Activated CD8-positive, alpha-beta memory T cell treated with anti-CD3 and anti-CD28 coated beads, Interleukin-2, amount 10 ng/mL, durations not matched to agents 7 days and 5 days (primary cell): Measurements from ENCODE around the gene ICE1. TPM values are rescaled to one million over a fixed set of nuclear protein-coding genes. Genes with fewer than 3 reads are reported as not detected.
A peak's percentile ranks its signal among the peaks of the same experiment; 100 is the strongest.

Source experiments
- ATAC-seq: fragments of 150-1000 bp; cut with Tn5 transposase; one replicate; pipeline ENCODE4 v1.10.0; 2021; ENCODE audit warnings: moderate library complexity
- CTCF ChIA-PET: fragments of 350-600 bp; sonication (Branson Sonifier 250); formaldehyde crosslinking; loops from one replicate; lab custom pipeline; 2021; ENCODE audit warnings: antibody characterized with exemption; lab: Charles Lee
- DNase-seq: peaks from one replicate; pipeline ENCODE4 v3.0.0-alpha.2; 2020
- H3K27ac Mint-ChIP-seq: one replicate; pipeline ENCODE4 v1.8.0; 2021; ENCODE audit warnings: mild to moderate bottlenecking, mixed read lengths
- H3K27me3 Mint-ChIP-seq: one replicate; pipeline ENCODE4 v1.8.0; 2021; ENCODE audit warnings: mixed read lengths
- H3K36me3 Mint-ChIP-seq: one replicate; pipeline ENCODE4 v1.8.0; 2021; ENCODE audit warnings: mild to moderate bottlenecking, mixed read lengths
- H3K4me1 Mint-ChIP-seq: one replicate; pipeline ENCODE4 v1.8.0; 2021; ENCODE audit warnings: mixed read lengths
- H3K4me3 Mint-ChIP-seq: one replicate; pipeline ENCODE4 v1.8.0; 2021; ENCODE audit warnings: mild to moderate bottlenecking, moderate library complexity, mixed read lengths
- H3K9me3 Mint-ChIP-seq: one replicate; pipeline ENCODE4 v1.8.0; 2022; ENCODE audit warnings: low read depth, mixed read lengths
- total RNA-seq, 2 experiments: library from RNA; stranded (reverse); gene quantifications; one replicate each; pipeline ENCODE4 v1.2.3, GENCODE V29; 2021

The ICE1 gene
- total RNA-seq, 2 experiments from 2014 or later, result 28.9 to 29.7 TPM

DNA sequence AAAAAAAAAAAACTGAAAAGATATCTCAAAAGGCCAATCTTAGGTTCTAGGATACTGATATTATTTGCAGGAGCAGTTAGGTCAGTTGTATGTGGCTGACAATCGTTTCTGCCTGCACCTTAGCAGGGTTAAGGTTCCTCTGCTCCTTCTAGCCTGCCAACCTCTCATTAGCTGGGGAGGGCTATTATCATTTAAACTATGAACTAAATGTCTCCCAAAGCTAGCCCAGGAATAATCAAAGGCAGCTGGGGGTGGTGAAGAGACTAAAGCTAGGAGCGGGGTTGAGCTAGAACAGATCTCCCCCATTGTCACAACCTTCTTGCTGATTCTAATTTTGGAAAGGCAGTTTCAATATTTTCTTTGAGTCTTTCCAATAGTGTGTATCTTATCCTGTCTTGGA is 99.9 kb downstream of the ICE1 start:
- DNase-seq (no peak), ATAC-seq (no peak)
- CTCF ChIA-PET, result interaction anchor here (0.7 kb wide), 1 partner anchor 99 kb away, joined by 3 read pairs; no protein-coding TSS in a partner anchor
- H3K4me1 Mint-ChIP-seq, result peaks cover 31% of the 10 kb centered on the region
- H3K27me3 Mint-ChIP-seq, result no peaks in the 10 kb centered on the region
- peaks cover 39% of the 10 kb centered on the region for H3K36me3 Mint-ChIP-seq
- no peak overlapping the region for H3K4me3 Mint-ChIP-seq
- H3K27ac Mint-ChIP-seq, result peak overlapping the region; percentile 68
- H3K9me3 Mint-ChIP-seq, result peaks cover 5% of the 10 kb centered on the region

DNA sequence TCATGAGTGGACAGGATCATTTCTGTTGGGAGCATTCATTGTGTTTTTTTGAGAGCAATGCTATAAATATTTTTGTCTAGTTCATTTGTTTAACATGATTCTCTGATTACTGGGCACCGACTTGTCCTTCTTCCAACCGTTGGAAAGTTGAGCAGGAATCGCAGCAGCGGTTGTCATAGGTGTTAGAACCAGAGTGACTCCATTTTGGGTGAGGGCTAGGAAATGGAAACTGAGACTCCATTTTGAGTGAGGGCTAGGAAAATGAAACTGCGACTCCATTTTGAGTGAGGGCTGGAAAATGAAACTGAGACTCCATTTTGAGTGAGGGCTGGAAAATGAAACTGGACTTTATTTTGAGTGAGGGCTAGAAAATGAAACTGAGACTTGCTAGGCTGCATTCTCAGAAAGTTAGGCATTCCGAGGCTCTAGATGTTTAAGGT is 100.6 kb downstream of the ICE1 start:
- ATAC-seq, result peak; percentile 93
- Mint-ChIP-seq H3K9me3 (peaks cover 6% of the 10 kb centered on the region), H3K4me1 (peaks cover 31% of the 10 kb centered on the region), H3K36me3 (peaks cover 39% of the 10 kb centered on the region), H3K27me3 (no peaks in the 10 kb centered on the region), H3K27ac (peak overlapping the region; percentile 86), H3K4me3 (peak overlapping the region; percentile 47)
- DNase-seq, result peak; percentile 64
- CTCF ChIA-PET, result interaction anchor here (1.4 kb wide), 1 partner anchor 26 kb away, joined by 3 read pairs; no protein-coding TSS in a partner anchor

DNA sequence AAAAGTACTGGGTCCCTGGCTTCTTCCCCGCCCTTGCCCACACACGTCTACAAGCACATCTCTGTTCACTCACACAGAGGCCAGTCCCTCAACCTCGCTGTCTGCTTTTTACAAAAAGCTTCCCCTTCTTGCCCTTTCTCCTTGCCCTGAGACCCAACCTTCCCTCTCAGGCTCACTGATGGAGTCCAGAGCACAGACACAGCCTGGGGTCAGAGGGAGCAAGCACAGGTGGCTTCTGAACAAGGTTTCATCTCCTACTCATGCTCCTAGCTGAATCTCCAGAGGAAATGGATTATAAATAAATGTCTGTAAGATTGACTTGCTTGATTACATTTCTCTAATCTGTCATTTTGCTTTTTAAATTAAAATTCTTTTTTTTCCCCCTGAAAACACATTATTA is 101.8 kb downstream of the ICE1 start:
- Mint-ChIP-seq H3K9me3 (peaks cover 11% of the 10 kb centered on the region), H3K36me3 (peaks cover 45% of the 10 kb centered on the region), H3K4me3 (no peak overlapping the region), H3K27ac (peak overlapping the region; percentile 86), H3K27me3 (no peaks in the 10 kb centered on the region), H3K4me1 (peaks cover 31% of the 10 kb centered on the region)
- DNase-seq (no peak), ATAC-seq (no peak)
- CTCF ChIA-PET, result interaction anchor here (1.4 kb wide), 1 partner anchor 27 kb away, joined by 3 read pairs; no protein-coding TSS in a partner anchor

DNA sequence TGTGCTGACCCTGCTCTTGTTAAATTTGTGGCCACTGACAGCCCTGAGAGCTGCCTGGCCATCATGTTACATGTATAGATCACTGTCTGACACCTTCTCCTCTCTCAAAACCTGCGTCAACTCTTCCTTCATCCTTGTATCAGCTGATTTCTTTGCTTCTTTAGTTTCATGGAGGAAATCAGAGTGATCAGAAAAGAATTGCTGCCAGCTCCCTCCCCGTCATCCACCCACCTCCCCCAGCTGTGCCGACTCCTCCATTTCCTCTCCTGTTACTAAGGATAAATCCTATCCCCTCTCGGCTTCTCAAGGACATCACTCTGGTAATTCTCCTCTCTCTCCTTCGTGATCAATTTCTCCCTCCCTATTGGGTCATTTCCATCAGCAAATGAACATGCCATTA is 108.9 kb downstream of the ICE1 start:
- CTCF ChIA-PET, result no interaction called here
- Mint-ChIP-seq H3K4me3 (no peak overlapping the region), H3K36me3 (peaks cover 8% of the 10 kb centered on the region), H3K27ac (no peak overlapping the region), H3K9me3 (peaks cover 7% of the 10 kb centered on the region), H3K27me3 (peaks cover 23% of the 10 kb centered on the region), H3K4me1 (peaks cover 2% of the 10 kb centered on the region)
- DNase-seq (no peak), ATAC-seq (no peak)

DNA sequence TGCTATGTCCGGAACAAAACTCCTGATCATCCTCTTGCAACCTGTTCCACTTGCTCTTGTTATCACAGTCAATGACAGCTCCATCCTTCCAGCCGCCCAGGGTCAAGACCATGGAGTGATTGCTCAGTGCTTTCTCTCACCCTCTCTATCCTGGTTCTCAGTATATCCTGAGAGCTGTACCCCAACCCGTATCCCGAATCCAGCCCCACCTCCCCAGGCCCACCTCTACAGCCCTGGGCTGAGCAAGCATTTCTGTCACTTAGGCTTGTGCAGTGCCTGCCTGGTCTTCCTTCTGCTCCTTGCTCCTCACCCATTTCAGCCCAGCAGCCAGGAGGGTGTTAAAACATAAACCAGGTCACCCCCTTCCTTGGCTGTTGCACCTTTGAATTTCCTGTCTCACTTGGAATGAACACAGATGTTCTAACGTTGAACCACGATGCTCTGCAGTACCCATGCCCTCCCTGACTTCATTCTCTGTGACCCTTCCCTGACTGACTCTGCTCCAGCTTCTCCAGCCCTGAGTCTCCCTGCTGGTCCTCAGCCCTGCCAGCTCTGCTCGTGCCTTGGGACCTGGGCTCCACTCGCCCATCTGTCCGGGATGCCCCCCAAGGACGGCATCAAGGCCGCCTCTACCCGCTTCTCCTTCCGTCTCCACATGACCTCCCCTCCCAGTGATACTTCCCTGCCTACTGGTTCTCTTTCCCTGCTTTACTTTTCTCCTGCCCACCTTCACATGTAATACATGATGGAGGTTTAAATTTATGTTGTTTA is 110.0 kb downstream of the ICE1 start:
- peaks cover 23% of the 10 kb centered on the region for H3K27me3 Mint-ChIP-seq
- no peak for ATAC-seq
- DNase-seq, result no peak
- H3K27ac Mint-ChIP-seq, result no peak overlapping the region
- CTCF ChIA-PET, result no interaction called here
- H3K36me3 Mint-ChIP-seq, result peaks cover 6% of the 10 kb centered on the region
- peaks cover 2% of the 10 kb centered on the region for H3K4me1 Mint-ChIP-seq
- no peak overlapping the region for H3K4me3 Mint-ChIP-seq
- peaks cover 5% of the 10 kb centered on the region for H3K9me3 Mint-ChIP-seq

DNA sequence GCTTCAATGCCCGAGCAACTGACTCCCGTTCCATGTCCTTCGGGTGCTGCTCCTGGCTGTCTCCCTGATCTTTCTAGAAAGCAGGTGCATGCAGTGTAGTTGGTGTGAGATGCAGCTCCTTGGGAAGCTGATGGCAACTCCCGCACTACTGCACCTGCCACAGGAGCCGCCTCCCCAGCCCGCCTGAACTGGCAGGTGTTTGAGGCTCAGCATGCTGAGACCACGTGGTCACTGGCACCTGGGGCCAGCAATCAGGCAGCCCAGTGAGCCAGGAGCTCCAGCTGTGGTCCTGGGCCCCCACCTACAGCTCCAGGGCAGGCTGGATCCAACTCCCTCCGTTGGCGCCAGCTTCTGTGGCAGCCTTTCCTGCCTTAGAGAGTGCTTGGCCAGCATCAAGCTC is 111.5 kb downstream of the ICE1 start:
- no peak overlapping the region for H3K27ac Mint-ChIP-seq
- H3K4me3 Mint-ChIP-seq, result no peak overlapping the region
- peaks cover 2% of the 10 kb centered on the region for H3K4me1 Mint-ChIP-seq
- no peak for ATAC-seq
- CTCF ChIA-PET, result no interaction called here
- peaks cover 2% of the 10 kb centered on the region for H3K9me3 Mint-ChIP-seq
- H3K27me3 Mint-ChIP-seq, result peaks cover 23% of the 10 kb centered on the region
- DNase-seq, result no peak
- peaks cover 3% of the 10 kb centered on the region for H3K36me3 Mint-ChIP-seq

DNA sequence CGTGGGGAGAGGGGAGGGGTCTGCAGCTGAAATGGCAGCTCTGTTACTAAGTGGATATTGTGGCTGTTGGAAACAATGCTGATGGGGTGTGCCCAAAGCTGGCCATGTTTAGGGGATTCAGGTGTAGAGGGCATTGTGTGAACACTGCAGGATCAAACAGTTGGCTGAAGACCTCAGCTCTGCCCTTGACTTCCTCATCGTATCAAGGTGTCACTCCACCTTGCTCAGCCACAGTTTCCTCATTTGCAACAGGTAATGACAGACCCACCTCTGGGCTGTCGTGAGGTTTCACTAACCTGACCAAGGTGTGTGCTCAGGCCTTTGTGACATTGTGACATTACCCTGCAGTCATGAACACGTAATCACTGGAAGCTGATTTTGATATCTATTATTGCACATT is 111.9 kb downstream of the ICE1 start:
- Mint-ChIP-seq H3K27me3 (peaks cover 23% of the 10 kb centered on the region), H3K4me1 (peaks cover 2% of the 10 kb centered on the region)

DNA sequence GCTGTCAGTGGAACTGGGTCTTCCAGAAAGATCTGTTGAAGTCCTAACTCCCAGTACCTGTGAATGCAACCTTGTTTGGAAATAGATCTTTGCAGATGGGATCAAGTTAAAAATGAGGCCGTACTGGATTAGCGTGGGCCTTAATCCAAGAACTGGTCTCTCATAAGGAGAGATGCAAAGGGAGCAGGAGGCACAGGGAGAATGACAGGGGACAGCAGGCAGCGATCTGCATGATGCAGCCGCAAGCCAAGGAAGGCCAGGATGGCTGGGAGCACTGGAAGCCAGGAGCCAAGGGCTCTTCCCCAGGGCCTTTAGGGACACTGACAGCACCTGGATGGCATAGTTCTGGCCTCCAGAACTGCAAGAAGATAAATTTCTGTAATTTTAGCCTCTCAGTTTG is 114.4 kb downstream of the ICE1 start:
- no peaks in the 10 kb centered on the region for H3K36me3 Mint-ChIP-seq
- peaks cover 6% of the 10 kb centered on the region for H3K27me3 Mint-ChIP-seq

More for the DNA sequence above, 111.9 kb downstream of the ICE1 start:
- DNase-seq (no peak), ATAC-seq (no peak)
- Mint-ChIP-seq H3K4me3 (no peak overlapping the region), H3K27ac (no peak overlapping the region), H3K36me3 (no peaks in the 10 kb centered on the region), H3K9me3 (no peaks in the 10 kb centered on the region)
- CTCF ChIA-PET, result no interaction called here

DNA sequence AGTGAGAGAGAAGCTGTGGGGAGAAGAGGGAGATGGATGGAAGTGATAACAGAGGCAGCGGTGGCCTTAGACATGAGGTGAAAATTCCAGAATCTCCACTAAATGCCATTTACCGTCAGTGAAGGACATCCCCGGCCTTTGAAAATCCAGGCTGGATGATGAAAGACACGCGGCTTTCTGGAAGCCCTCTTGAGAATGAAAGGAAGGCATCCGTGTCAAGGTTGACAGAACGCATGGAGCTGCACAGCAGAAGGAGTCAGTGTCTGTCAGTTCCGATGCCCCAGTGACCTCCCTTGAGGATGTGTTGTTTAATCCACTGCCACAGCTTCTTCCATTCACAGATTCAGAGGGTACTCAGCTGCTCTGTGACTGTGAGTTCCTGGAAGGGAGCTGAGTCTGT is 114.9 kb downstream of the ICE1 start:
- CTCF ChIA-PET, result no interaction called here
- DNase-seq, result no peak
- no peaks in the 10 kb centered on the region for H3K9me3 Mint-ChIP-seq
- no peak overlapping the region for H3K27ac Mint-ChIP-seq
- H3K27me3 Mint-ChIP-seq, result peaks cover 3% of the 10 kb centered on the region
- H3K4me3 Mint-ChIP-seq, result no peak overlapping the region
- ATAC-seq, result no peak
- H3K36me3 Mint-ChIP-seq, result no peaks in the 10 kb centered on the region
- peaks cover 2% of the 10 kb centered on the region for H3K4me1 Mint-ChIP-seq

More for the DNA sequence above, 114.4 kb downstream of the ICE1 start:
- CTCF ChIA-PET, result no interaction called here
- no peak overlapping the region for H3K4me3 Mint-ChIP-seq
- no peaks in the 10 kb centered on the region for H3K9me3 Mint-ChIP-seq
- peaks cover 2% of the 10 kb centered on the region for H3K4me1 Mint-ChIP-seq
- DNase-seq, result no peak
- ATAC-seq, result no peak
- no peak overlapping the region for H3K27ac Mint-ChIP-seq

DNA sequence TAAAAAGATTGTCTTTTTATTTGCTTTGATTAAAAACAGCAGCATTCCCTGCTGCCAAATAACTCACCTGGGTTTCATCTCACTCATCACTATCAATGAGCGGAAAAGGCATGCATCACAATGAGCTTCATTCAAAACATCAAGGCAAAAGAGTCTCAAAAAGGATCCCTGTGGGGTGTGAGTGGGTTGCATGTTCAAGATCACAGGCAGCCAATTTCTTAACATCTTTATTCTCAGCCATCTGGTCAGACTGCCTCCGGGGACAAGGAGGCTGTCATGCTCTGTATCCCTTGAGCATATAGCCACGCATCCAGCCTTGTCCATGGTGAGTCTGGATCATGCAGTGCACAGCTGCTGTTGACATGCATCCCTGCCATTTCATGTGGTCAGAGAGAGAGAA is 117.1 kb downstream of the ICE1 start:
- Mint-ChIP-seq H3K27ac (no peak overlapping the region), H3K9me3 (no peaks in the 10 kb centered on the region), H3K27me3 (peaks cover 5% of the 10 kb centered on the region), H3K4me3 (no peak overlapping the region), H3K4me1 (no peaks in the 10 kb centered on the region), H3K36me3 (no peaks in the 10 kb centered on the region)
- ATAC-seq, result no peak
- CTCF ChIA-PET, result no interaction called here
- DNase-seq, result no peak
